ENCODE results near the gene IFNL1. TPM values are rescaled to one million over a fixed set of nuclear protein-coding genes. Genes with fewer than 3 reads are reported as not detected.

IFNL1 gene
- total RNA-seq, 4 donors from 2014 or later, result not detected

DNA sequence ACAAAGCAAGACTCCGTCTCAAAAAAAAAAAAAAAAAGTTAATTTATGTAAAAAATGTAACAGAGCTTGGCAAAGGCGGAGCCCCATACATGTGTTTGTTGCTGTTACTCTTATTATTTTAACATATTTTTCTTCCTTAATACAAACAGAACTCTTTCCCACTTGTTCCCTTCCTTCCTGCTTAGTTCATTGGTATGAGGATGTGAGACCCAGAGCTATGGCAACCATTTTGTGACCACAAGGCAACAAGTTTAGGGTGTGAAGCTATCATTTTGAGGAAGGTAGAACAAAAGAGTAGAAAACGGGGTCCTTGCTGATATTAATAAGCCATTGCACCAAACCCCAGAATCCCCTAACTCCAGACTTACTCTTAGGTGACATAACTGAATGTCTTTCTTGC lies 5.4 kb downstream of the IFNL1 start:
- TF ChIP-seq POLR2A (IDR thresholded peaks at IDR 0.05) (no peak), CTCF (IDR thresholded peaks at IDR 0.05) (no peak), EP300 (IDR thresholded peaks at IDR 0.05) (no peak)
- H3K4me1 ChIP-seq, result no peaks in the 10 kb centered on the region
- no peak for DNase-seq (ENCODE audit: low spot score in 2 of 2)
- 81 to 82% methylated on average over 3 of the region's 3 CpGs for WGBS, 2 donors
- H3K27ac ChIP-seq, result no peak overlapping the region
- peaks cover 0 to 42% of the 10 kb centered on the region in 2 donors for H3K27me3 ChIP-seq
- no peak overlapping the region for H3K4me3 ChIP-seq
- H3K36me3 ChIP-seq, result no peaks in the 10 kb centered on the region
- no peaks in the 10 kb centered on the region for H3K9me3 ChIP-seq

GRCh38 chr19:39303373-39304184 lies 7.4 kb downstream of the IFNL1 start:
- WGBS, 2 donors, result 50 to 55% methylated on average over 10 of the region's 10 CpGs
- no peak overlapping the region for H3K4me3 ChIP-seq
- no peak overlapping the region for H3K27ac ChIP-seq
- TF ChIP-seq EP300 (IDR thresholded peaks at IDR 0.05) (no peak), CTCF (IDR thresholded peaks at IDR 0.05) (no peak), POLR2A (IDR thresholded peaks at IDR 0.05) (no peak)
- H3K36me3 ChIP-seq, result no peaks in the 10 kb centered on the region
- peaks cover 0 to 19% (median 5%) of the 10 kb centered on the region in 4 donors for H3K4me1 ChIP-seq
- DNase-seq (ENCODE audit: low spot score in 2 of 2), result no peak
- no peaks in the 10 kb centered on the region for H3K9me3 ChIP-seq
- peaks cover 0 to 59% of the 10 kb centered on the region in 2 donors for H3K27me3 ChIP-seq

GRCh38 chr19:39304185-39304513 lies 7.9 kb downstream of the IFNL1 start:
- no peak for DNase-seq (ENCODE audit: low spot score in 2 of 2)
- Histone ChIP-seq H3K36me3 (no peaks in the 10 kb centered on the region), H3K4me1 (peaks cover 0 to 19% (median 5%) of the 10 kb centered on the region in 4 donors), H3K27ac (no peak overlapping the region), H3K4me3 (no peak overlapping the region), H3K9me3 (no peaks in the 10 kb centered on the region), H3K27me3 (peaks cover 0 to 64% of the 10 kb centered on the region in 2 donors)
- TF ChIP-seq EP300 (IDR thresholded peaks at IDR 0.05), result no peak
- no peak for TF ChIP-seq CTCF (IDR thresholded peaks at IDR 0.05)
- TF ChIP-seq POLR2A (IDR thresholded peaks at IDR 0.05), result no peak

GRCh38 chr19:39304701-39305571 lies 8.7 kb downstream of the IFNL1 start:
- H3K4me3 ChIP-seq, result no peak overlapping the region
- no peaks in the 10 kb centered on the region for H3K36me3 ChIP-seq
- TF ChIP-seq POLR2A (IDR thresholded peaks at IDR 0.05) (no peak), EP300 (IDR thresholded peaks at IDR 0.05) (no peak), CTCF (IDR thresholded peaks at IDR 0.05) (no peak)
- H3K27ac ChIP-seq, result no peak overlapping the region
- no peaks in the 10 kb centered on the region for H3K9me3 ChIP-seq
- H3K4me1 ChIP-seq, result peaks cover 0 to 19% (median 5%) of the 10 kb centered on the region in 4 donors
- peaks cover 0 to 72% of the 10 kb centered on the region in 2 donors for H3K27me3 ChIP-seq
- DNase-seq (ENCODE audit: low spot score in 2 of 2), result no peak
- 42 to 49% methylated on average over 6 of the region's 6 CpGs for WGBS, 2 donors

DNA sequence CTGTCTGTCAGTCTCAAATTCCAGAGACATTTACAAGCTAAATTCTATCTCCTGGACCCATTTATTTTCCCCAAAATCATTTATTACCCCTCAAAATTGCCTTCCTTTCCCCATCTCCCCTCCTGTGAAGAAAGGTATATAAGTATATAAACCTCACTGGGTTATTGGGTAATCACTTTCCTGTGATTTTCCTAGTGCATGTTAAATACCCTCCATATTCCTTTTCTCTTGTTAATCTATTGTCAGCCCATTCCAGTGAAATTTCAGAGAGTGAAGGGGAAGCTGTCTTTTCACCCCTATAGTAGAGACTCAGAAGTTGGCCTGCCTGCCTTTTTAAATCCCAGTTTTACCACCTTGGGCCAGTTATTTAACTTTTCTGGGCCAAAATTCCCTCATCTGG lies 9.9 kb downstream of the IFNL1 start:
- Histone ChIP-seq H3K4me1 (peaks cover 0 to 19% (median 5%) of the 10 kb centered on the region in 4 donors), H3K27ac (no peak overlapping the region), H3K36me3 (no peaks in the 10 kb centered on the region), H3K4me3 (no peak overlapping the region), H3K9me3 (no peaks in the 10 kb centered on the region), H3K27me3 (peaks cover 0 to 72% of the 10 kb centered on the region in 2 donors)
- DNase-seq (ENCODE audit: low spot score in 2 of 2), result no peak
- TF ChIP-seq POLR2A (IDR thresholded peaks at IDR 0.05) (no peak), CTCF (IDR thresholded peaks at IDR 0.05) (no peak), EP300 (IDR thresholded peaks at IDR 0.05) (no peak)

Measured in tibial nerve (tissue), 4 donors.